H54 (cell line): ENCODE data around the gene ZBTB5.
"Not testable (repeated sequence)": the region's sequence is repeated elsewhere in the genome, so short reads cannot be mapped to it uniquely, and the experiment has no call there.

Experiments
- DNase-seq: peaks from one replicate; pipeline ENCODE4 v3.0.0; 2011; ENCODE audit warnings: low spot score, mixed read lengths; ENCODE audit not compliant: insufficient read length
- FAIRE-seq: peaks from 3 replicates; lab custom pipeline; 2011; peaks lifted over from hg19 to GRCh38; lab: Jason Lieb, UNC
- POLR2A ChIP-seq: IDR thresholded peaks from 2 replicates; pipeline ENCODE4 v1.6.1; 2011; ENCODE audit warnings: low read depth, mild to moderate bottlenecking, low read length

The ZBTB5 gene

GRCh38 chr9:37429441-37430285, 35.6 kb downstream of the ZBTB5 start:
- no peak for FAIRE-seq
- no peak for TF ChIP-seq POLR2A
- no peak for DNase-seq

DNA sequence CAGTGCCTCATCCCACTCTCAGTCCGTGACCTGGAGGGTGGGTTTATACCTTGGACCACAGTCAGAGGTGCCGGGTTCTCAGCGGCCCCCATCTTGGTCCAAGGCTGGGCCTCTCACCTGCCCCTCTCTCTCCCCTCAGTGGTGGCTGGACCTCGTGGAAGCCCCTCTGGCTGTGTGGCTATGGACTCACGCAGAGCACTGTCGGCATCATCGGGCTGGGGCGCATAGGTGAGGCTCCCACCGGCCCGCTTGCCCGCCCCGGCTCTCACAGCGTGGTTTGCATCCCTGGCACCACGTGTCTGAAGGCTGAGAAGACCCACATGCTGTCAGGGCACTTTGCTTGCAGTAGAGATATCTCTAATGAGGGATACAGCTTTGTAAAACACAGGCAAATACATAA, 36.9 kb downstream of the ZBTB5 start:
- DNase-seq: no peak
- no peak for FAIRE-seq
- TF ChIP-seq POLR2A: no peak

DNA sequence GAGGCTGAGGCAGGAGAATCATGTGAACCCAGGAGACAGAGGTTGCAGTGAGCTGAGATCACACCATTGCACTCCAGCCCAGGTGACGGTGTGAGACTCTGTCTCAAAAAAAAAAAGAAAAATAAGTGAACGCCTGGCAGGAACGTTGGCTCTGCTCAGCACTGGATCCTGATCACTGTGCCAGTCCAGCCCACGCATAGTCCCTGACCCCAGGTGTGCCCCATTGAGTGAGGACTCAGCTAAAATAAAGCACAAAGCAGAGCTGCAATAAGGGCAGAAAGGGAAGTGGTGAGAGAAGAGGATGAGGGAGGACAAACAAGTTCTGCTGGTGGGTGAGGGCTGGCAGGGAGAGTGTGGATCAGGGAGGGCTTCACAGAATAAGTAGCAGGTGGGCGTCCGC, 38.4 kb downstream of the ZBTB5 start:
- DNase-seq: no peak
- FAIRE-seq: no peak
- TF ChIP-seq POLR2A: no peak

DNA sequence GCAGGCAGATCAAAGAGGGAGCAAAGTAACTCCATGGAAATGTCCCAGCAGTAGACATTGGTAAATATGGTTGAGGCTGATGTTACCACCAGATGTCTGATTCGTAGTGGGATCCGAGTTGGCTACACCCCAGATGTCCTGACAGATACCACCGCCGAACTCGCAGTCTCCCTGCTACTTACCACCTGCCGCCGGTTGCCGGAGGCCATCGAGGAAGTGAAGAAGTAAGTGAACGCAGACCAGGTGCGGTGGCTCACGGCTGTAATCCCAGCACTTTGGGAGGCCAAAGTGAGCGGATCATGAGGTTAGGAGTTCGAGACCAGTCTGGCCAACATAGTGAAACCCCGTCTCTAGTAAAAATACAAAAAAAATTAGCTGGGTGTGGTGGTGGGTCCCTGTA, 38.8 kb downstream of the ZBTB5 start:
- FAIRE-seq, DNase-seq: not testable (repeated sequence)

- DNase-seq (no peak), FAIRE-seq (no peak)
- TF ChIP-seq POLR2A: no peak
Observed at GRCh38 chr9:37425298-37425752, 39.9 kb downstream of the ZBTB5 start.

DNA sequence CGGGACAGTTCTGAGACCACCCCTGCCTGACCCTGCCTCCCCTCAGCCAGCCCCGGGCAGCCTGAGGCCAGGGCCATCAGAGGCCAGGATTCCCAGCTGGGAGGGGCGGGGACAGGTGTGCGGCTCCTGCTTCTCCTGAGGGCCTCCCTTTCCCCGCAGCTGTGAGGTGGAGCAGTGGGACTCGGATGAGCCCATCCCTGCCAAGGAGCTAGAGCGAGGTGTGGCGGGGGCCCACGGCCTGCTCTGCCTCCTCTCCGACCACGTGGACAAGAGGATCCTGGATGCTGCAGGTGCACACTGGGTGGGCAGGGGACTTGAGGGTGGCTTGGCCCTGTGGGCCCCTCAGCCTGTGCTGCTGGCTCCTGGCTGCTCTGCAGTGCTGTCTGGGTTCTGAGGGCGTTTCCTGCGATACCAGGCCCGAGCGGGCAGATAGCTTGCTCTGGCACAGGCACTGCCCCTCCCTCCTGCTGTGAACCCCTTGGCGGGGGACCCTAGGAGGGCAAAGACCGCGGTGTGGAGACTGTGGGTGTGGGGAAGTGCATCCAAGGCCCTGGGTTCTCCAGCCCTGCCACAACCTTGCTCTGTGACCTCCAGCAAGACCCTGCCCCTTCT, 40.5 kb downstream of the ZBTB5 start:
- TF ChIP-seq POLR2A: no peak
- DNase-seq: no peak
- FAIRE-seq: no peak

DNA sequence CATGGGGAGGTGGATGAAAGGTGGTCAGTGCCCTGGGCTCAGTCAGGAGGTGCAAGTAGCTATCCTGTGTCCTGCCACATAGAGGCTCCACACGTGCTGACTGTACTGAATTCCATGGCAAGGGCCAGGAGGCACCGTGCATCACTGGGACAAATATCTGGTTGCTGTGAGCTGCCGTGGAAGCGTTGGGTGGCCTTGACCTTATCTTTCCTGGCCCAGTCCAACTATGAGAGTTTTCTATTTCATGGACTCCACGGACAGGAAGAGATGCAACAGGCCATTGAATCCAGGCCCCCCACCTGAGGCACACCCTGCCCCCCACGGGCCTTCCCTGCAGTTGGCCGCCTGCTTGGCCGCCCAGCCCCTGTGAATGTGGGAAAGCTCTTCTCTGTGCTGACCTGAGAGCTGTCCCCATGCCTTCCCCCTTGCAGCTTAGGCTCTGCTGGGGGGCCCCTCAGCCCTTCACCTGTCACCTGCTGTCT, 41.0 kb downstream of the ZBTB5 start:
- TF ChIP-seq POLR2A: no peak
- DNase-seq: no peak
- FAIRE-seq: no peak

- FAIRE-seq (no peak), DNase-seq (no peak)
- TF ChIP-seq POLR2A: no peak
Observed at GRCh38 chr9:37423508-37423907, 41.7 kb downstream of the ZBTB5 start.

GRCh38 chr9:37422289-37423104, 42.8 kb downstream of the ZBTB5 start, which contains the start of gene GRHPR:
Gene GRHPR (plus strand): TSS chr9:37422696. CDS start chr9:37422751, 55 bp downstream.
- DNase-seq: peak; percentile 69
- FAIRE-seq: no peak
- TF ChIP-seq POLR2A: peak; percentile 72

DNA sequence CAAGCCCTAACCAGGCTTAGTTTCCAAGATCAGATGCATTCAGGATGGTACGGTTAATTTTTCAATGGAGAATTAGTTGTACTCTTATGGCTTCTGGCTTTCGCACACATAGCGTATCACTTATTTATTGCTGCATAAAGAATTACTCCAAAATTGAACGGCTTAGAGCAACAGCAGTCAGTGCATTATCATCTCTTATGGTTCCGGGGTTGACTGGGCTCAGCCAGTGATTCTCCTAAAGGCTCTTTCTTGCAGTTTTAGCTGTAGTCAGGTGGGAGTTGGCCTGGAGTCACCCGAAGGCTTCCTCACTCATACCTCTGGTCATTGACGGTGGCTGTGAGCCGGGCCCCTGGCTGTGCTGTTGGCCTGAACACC, 43.3 kb downstream of the ZBTB5 start:
- no peak for FAIRE-seq

GRCh38 chr9:37420271-37421215, 44.7 kb downstream of the ZBTB5 start:
- TF ChIP-seq POLR2A: no peak
- no peak for DNase-seq
- no peak for FAIRE-seq

More for the DNA sequence above, 43.3 kb downstream of the ZBTB5 start:
- TF ChIP-seq POLR2A: no peak
- DNase-seq: no peak

DNA sequence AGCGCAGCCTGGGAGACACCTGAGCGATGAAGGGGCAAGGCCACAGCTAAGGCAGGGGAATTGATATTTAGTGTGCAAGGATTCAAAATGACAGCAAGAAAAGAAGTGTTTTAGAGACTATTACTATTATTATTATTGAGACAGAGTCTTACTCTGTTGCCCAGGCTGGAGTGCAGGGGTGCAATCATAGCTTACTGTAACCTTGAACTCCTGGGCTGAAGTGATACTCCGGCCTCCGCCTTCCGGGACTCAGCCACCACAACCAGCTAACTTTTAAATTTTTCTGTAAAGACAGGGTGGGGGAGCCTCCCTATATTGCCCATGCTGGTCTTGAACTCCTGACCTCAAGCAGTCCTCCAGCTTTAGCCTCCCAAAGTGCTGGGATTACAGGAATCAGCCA, 46.0 kb downstream of the ZBTB5 start:
- FAIRE-seq: no peak
- no peak for DNase-seq
- no peak for TF ChIP-seq POLR2A
